Effector CD8-positive, alpha-beta T cell (primary cell): Measurements from ENCODE around the gene CSMD2.

Experiments
- DNase-seq: peaks from one replicate; lab custom pipeline; 2025; lab: John Stamatoyannopoulos, UW

Gene CSMD2

DNA sequence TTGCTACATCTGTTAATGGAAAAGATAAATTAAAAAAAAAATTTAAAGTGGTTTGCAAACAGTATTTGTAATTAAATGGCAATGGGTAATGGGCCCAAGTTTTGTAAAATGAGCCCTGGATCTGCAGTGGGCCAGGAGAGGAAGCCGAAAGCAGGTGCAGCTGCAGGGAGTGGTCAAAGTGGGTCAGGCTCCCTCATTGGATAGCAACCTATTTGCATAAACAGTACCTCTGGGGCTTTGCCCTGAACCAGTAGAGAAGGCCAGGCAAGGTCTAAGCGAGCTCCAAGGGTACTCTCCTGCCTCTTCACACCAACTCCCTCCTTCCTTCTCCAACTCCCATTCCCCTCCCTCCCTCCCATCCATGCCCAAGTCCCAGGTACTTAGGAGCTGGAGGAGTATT is 162.2 kb downstream of the CSMD2 start:
- no peak for DNase-seq

DNA sequence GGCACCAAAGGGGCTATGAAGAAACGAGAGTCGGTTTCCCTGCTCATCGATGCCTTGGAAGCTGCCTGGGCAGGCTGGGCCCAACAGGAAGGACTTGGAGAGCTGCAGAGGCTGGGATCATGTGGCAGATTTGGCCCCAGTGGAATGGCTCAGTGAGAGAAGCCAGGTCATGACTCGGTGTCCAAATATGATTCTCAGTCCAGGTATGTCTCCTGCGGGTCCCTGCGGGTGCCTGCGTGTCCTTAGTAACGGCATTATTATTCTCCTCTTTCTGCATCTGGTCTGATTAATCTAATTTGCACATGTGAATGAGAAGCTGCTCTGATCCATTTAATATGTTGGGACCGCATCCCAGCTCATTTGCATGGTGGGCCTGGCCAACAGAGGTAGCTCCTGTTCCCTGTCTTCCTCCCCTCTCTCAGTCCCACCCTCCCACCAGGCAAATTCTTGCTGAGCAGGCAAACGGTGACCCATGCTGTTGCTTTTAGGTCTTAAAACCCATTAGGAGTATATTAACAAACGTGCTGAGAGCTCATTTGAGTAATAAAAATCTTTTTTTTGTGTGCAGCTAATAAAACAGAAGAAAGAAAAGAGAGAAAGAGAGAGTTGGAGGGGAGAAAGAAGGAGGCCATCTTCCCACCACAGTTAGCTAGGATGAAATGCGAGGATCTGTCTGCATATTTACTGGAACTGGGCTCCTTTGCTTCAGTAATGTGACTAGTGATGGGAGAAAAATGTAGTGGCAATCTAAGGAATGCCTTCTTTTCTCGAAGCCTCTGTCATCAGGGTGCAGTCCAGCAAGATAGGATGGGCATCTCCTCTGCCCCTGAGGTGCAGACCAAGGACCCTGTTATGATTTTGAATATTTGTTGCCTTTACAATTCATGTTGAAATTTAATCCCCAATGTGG is 167.6 kb downstream of the CSMD2 start:
- no peak for DNase-seq

DNA sequence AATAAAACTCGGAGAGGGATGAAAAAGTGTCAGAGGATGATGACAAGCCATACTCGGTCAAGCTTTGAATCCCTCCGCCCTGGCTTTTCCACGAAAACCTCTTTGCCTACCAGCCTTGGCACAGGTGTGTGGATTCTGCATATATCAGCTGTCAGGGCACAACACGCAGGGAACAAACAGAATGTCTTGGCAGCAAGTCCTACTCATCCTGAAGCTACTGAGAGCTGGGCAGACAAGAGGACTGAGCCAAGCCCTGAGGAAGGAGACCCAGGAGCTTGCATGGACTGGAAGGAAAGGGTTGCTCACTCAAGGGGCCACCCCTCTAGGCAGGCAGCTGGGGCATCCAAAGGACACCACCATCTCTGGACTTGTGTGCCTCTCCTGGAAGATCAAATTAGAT is 168.7 kb downstream of the CSMD2 start:
- DNase-seq, result no peak

- DNase-seq, result no peak
These were observed 171.7 kb downstream of the CSMD2 start for GRCh38 chr1:33993301-33993700.

DNA sequence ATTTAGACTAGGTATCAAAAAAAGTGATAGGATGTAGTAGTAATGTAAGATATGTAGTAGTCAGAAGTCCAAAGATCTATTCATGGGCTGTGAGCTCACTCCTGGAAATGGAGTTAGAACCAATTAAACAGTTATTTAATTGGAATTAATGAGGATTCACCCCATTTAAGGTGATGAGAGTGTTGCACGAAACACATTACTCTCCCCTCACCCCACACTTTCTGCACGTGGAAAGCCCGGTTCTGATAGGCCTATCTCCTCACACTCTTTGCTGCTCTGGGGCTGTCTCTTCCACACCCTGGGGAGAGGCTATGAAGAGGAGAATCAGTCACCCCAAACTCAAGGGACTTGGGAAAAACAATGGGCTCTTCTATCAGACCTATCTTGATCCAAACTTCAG is 174.7 kb downstream of the CSMD2 start:
- no peak for DNase-seq

GRCh38 chr1:33988161-33988560 is 176.9 kb downstream of the CSMD2 start:
- DNase-seq, result no peak

GRCh38 chr1:33986390-33987095 is 178.5 kb downstream of the CSMD2 start:
- DNase-seq, result no peak

GRCh38 chr1:33985656-33986055 is 179.4 kb downstream of the CSMD2 start:
- no peak for DNase-seq

DNA sequence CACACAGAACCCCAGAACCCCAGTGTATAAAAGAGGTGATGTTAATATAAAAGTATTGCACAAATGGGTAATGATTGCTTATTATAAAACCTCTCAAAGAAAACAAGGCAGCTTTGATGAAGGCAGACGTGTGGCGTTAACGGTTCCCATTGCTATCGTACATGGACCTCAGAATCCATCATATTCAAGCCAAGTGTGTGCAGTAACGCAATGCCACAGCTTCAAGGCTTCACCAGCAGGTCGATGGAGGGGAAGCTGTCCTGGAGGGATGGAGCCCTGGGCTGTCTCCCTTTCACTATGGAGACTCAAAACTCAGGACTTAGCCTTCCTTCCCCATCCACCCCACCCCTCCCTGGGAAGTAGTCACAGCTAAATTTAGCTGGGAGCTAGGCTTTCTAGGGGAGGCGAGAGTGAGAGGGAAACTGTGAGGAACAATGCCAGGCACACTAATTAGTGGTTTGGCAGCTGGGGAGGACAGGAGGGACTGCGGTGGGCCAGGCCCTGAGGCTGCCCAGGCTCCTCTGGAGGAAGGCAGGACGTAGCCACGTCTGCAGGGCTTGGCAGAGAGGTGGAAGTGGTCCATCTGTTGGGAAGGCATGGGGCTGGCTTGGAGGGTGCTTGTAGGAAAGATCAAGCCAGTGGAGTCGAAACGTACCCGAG is 180.0 kb downstream of the CSMD2 start:
- no peak for DNase-seq

DNA sequence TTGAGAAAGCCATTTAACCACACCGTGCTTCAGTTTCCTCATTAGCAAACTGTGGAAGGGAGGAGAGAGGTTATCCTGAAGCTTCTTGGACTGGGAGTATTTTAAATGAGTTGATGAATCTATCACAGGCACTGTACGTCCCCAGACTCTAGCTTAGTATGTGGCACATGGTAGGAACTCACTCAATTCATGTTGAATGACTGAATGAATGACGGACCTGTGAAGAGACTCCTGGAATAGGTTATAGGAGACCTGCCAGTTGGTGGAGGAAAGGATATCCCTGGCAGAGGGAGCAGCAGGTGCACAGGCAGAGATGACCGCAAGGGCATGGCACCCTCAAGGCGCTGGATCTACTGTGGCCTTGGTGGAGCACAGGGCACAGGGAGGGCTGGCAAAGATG is 182.6 kb downstream of the CSMD2 start:
- DNase-seq, result no peak

GRCh38 chr1:33979341-33979740 is 185.7 kb downstream of the CSMD2 start:
- DNase-seq, result no peak

GRCh38 chr1:33975961-33976360 is 189.1 kb downstream of the CSMD2 start:
- no peak for DNase-seq

GRCh38 chr1:33973799-33974545 is 191.1 kb downstream of the CSMD2 start:
- no peak for DNase-seq

- DNase-seq, result no peak
These were observed 192.2 kb downstream of the CSMD2 start for GRCh38 chr1:33972676-33973395.

- no peak for DNase-seq
These were observed 193.1 kb downstream of the CSMD2 start for GRCh38 chr1:33971913-33972312.

DNA sequence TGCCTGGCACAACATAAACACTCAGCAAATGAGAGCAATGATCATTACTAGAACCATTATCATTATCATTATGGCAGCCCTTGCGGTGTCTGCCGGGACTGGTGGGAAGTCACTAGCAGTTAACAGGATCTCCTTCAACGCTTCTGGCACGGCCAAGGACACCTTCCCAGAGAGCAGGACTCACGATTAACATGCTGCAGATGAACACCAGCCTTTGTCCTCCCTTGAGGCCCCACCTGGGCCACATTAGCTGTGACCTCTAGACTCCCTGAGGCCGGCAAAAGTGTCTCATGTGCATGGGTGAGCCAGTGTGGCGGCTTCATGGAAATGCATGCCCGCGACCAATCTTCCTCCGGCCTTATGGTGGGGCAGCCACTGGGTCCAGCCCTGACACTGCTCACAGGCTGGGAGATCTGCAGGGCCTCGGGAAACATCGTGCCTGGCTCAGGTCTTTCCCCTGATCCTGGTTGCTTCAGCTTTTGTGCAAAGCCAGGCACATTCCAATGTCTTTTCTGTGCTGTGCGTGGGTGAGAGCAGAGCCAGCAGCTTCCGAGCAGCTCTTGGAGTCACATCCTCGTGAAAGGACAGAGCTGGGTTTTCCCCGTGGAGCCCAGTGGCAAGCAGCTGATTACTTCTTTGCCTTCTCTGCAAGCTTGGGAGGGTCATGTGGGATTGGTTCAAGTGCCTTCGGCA is 193.9 kb downstream of the CSMD2 start:
- no peak for DNase-seq

DNA sequence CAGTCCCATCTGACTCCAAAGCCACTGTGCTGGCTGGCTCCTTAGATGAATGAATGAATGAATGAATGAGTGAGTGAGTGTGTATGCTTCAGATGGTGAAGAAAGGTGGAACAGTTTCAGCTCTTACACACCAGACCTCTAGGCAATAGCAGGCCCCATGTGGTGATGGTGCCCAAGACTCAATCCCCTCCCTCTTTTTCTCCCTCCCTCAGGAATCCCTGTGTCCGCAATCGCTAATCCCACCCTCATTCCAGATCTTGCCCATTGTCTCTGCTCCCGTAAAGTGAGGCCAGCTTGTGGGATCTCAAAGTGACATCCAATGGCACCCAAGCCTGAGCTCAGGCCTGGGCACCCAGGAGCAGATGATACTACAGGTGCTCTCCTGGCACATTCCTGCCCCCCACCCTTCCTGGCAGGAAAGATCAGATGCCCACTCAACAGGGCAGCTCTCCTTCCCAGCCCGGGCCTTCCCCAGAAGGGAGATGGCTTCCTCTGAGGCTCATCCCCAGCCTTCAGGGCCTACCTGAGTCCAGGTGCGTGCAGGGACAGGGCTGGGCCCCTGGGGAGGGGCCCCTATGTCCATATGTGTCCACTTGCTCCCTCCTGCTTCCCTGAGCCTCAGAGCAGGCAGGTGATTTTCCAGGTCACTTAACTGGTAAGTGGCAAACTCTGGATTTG is 194.7 kb downstream of the CSMD2 start:
- DNase-seq, result no peak

- DNase-seq, result no peak
These were observed 198.5 kb downstream of the CSMD2 start for GRCh38 chr1:33966346-33967141.

DNA sequence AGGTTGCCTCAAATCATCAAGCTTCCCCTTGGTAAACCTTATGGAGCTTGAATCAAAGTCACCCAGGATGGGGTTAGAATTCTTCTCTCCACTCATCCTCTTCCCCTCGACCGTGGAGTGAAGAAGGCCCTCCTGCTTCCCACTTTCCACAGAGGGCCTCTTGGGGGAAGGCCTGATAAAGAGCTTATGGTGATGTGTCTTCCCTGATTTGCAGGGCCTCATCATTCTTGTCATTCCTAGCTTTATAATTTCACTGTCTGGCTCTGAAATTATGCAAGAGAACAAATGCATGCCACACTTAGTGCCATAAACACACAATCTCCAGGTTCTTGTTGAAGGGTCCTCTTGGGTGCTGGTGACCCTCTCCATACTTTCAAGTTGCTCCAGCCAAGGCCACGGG is 199.9 kb downstream of the CSMD2 start:
- no peak for DNase-seq
